GM21576 (cell line): ENCODE results near the gene NR2C2AP.
A peak's percentile ranks its signal among the peaks of the same experiment; 100 is the strongest.
"Not testable (repeated sequence)": the region's sequence is repeated elsewhere in the genome, so short reads cannot be mapped to it uniquely, and the experiment has no call there.

Experiments used
- ATAC-seq: cut with Tn5 transposase; IDR thresholded peaks from one replicate; pipeline ENCODE4 v1.9.1; 2021; ENCODE audit warnings: mild to moderate bottlenecking, moderate library complexity; ENCODE audit not compliant: unreplicated experiment

Gene NR2C2AP

GRCh38 chr19:19185853-19186740, 17.1 kb downstream of the NR2C2AP start:
- no peak for ATAC-seq

DNA sequence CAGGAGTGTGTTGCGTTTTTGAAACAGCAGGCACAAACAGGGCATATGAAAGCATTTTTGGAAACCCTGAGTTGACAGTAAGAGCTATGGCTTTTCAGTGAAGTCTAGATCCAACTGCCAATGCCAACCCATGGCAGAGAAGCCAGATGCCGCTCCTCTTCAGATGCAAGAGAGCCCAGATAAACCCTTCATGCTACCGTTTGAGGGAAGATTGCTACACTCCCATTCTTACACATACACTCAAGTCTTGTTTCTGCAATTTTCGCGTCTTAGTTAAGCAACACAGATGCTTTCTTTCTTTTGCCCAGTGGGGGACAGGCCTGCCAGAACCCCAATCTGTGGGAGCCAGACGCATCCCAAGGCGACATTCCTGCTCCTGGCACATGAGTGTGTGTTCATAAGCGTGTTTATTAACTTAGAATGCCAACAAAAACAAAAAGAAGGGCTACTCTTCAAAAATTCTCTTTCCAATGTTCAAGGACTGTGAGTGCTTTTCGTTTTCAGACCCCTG, 21.7 kb downstream of the NR2C2AP start:
- no peak for ATAC-seq

- ATAC-seq = no peak
These were observed 23.4 kb downstream of the NR2C2AP start for GRCh38 chr19:19179548-19180441.

- no peak for ATAC-seq
These were observed 26.3 kb downstream of the NR2C2AP start for GRCh38 chr19:19176950-19177349.

DNA sequence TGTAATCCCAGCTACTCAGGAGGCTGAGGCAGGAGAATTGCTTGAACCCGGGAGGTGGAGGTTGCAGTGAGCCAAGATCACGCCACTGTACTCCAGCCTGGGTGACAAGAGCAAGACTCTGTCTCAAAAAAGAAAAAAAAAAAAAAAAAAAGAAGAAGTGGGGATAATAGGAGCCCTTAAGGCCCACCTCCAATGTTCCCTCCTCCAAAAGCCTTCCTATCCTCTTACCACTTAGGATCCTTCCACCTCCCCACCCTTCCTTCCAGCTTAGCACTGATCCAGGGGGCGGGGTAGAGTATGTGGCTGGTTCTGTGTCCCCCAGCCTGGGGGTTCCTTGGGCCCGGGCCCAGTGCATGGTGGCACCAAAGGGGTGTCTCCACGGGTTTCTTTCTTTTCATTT, 30.0 kb downstream of the NR2C2AP start:
- not testable (repeated sequence) for ATAC-seq

DNA sequence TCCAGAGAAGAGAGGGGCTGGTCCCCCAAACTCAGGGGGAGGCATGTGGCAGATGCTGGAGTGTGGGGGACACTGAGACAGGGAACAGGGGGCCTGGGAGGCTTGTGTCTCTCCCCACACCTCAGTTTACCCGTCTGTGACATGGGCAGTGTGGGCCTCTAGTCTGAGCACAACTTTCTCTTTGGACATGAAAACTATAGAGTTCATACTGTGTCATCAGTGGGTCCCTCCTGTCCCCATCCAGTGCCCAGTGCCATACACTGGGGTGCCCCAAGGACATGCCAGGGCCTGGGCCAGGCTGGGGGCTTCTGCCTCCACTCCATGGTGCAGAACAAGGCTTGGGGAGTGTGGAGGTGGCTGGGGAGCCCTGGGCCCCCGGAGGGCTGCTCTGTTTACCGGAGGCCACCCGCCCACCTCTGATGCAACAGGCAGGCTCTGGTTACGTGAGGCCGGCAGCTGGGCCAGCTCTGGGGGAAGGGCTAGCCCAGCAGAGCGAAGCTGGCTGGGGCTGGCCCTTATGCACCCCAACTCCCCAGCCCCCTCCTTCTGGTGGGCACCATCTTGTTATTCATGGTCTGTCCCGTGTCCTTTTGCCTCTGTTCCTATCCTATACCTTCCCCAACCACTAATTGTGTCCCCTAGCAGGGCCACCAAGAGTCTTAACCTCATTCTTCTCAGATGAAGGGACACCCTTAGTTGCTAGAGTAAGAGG, 31.2 kb downstream of the NR2C2AP start:
- no peak for ATAC-seq

DNA sequence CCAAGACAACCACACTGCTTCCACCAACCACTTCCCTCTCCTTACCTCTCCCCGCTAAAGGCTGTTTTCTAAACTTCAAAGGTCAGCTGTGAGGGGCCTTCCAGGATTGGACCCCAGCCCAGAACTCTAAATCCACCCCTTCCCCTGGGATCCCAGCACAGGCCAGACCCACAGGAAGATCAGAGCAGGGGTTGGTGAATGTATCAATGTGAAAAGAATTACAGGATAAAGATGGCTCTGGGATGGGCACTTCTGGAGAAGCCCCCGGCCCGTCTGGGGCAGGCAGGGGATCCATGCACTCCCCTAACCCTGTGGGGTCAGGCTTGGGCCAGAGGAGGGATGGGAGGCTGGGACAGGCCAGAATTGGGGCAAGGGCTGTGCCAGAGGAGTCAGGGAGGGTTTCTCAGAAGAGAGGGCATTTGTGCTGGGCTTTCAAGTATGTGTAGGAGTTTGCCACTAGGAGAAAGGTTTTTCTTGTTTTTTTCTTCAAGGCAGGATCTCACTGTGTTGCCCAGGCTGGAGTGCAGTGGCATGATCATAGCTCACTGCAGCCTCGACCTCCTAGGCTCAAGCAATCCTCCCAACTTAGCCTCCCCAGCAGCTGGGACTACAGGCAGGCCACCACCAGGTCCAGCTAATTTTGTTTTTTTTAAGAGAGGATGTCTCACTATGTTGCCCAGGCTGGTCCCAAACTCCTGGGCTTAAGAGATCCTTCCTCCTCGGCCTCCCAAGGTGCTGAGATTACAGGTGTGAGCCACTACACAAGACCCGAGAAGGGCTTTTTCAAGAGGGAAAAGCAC, 32.1 kb downstream of the NR2C2AP start:
- ATAC-seq = no peak

- ATAC-seq = peak; percentile 79
These were observed 33.0 kb downstream of the NR2C2AP start, which contains the start of gene MEF2B for GRCh38 chr19:19170053-19170872. Gene MEF2B (minus strand): TSS chr19:19170263. CDS start chr19:19150735, 19,528 bp downstream.

DNA sequence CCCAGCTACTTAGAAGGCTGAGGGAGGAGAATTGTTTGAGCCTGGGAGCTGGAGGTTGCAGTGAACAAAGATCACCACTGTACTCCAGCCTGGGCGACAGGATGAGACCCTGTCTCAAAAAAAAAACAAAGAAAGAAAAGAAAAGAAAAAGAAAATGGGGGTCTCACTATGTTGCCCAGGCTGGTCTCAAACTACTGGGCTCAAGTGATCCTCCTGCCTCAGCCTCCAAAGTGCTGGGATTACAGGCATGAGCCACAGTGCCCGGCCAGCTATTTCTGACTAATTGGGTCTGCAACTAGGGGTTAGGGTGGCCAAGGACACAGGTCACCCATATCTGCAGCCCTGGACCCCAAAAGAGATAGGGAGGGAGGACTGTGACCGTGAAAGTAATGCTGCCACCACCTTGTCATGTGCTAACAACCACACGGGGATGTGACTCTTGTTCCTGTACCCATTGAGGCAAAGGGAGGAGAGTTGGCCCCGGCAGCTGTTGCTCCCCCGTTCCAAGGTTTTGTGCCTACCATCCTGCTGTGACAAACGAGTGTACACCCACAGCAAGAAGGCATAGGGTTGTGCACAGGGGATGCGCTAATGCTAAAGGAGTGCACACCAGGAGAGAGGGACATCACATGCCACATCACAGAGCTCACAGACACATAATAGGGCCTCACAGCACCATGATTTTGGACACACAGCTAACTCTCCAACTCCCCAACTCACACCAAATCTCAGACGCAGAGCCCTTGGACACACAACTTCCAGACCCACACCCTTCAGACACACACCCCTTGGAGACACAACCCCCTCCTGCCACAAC, 33.8 kb downstream of the NR2C2AP start:
- no peak for ATAC-seq

- no peak for ATAC-seq
These were observed 35.6 kb downstream of the NR2C2AP start for GRCh38 chr19:19167612-19168011.

DNA sequence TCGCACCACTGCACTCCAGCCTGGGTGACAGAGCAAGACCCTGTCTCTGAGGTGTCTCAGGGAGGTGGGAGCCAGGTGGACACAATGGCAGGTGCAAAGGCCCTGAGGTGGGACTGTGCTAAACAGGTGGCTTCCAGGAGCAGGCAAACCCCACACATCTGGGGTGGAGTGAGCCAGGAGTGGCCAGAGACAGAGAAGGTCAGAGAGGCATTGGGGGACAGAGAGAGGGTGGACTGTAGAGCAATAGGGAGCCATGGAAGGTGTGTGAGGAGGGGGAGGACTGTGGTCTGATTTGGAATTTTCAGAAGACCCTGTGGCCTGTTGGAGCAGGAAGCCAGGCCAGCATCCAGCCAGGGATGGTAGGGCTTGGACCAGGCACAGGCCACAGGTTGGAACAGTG, 37.8 kb downstream of the NR2C2AP start:
- no peak for ATAC-seq

DNA sequence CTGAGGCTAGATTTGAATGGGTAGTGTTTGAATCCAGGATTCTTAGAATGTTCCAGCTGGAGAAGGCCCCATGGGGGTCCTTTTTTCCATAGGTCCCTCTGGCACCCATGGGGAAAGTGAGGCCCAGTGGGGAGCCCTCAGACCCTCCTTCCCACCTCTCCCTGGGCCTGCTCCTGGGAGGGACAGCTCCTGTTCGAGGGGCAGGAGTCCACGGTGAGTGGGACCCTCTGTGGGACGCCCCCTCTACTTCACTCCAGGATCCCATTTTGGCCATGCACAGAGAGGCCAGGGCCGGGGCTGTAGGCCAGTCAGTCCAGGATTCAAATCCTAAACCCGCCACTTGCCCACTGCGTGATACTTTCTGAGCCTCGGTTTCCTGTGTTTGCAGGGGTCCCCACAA, 40.7 kb downstream of the NR2C2AP start:
- no peak for ATAC-seq

GRCh38 chr19:19160461-19161035, 42.7 kb downstream of the NR2C2AP start:
- ATAC-seq = no peak

- ATAC-seq = no peak
These were observed 43.7 kb downstream of the NR2C2AP start for GRCh38 chr19:19159534-19159933.

GRCh38 chr19:19157808-19158207, 45.4 kb downstream of the NR2C2AP start:
- no peak for ATAC-seq

DNA sequence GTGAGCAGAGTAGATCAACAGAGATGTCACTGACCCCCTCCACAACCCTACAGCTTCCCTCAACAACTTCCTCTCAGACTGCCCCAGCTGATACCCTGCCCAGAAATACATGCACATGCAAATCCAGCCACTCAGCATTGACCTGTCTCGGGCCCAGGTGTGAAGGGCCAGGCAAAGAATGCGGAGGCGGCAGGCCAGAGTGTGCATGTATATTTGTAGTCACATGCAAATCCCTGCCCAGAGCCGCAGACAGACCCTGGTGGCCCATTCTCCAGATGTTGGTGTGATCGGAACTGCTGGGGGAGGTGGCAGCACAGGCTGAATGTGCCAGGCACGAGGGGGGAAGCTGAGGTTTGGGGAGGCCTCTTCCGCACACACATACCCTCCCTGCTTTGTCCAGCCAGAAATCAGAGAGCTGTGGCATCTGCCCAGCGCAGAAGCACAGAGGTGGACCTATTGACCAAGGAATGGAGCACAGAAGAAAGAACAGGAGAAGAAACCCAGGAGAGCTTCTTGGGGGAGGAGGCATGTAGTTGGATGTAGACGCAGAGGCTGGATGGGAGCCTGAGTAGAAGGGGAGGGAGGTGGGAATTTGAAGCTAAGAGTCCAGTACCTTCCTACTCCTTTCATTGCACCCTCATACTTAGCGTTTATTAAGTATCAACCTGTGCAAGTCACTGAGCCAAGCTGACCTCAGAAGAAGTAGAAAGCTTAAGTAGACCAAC, 47.6 kb downstream of the NR2C2AP start:
- peak; percentile 67 for ATAC-seq

- ATAC-seq = no peak
These were observed 48.3 kb downstream of the NR2C2AP start for GRCh38 chr19:19154768-19155494.
